GM19324 (cell line): ENCODE data around the gene PLRG1.

Experiments
- ATAC-seq: cut with Tn5 transposase; IDR thresholded peaks from one replicate; pipeline ENCODE4 v1.9.1; 2021; ENCODE audit warnings: mild to moderate bottlenecking, moderate library complexity; ENCODE audit not compliant: unreplicated experiment, low FRiP score

The PLRG1 gene

DNA sequence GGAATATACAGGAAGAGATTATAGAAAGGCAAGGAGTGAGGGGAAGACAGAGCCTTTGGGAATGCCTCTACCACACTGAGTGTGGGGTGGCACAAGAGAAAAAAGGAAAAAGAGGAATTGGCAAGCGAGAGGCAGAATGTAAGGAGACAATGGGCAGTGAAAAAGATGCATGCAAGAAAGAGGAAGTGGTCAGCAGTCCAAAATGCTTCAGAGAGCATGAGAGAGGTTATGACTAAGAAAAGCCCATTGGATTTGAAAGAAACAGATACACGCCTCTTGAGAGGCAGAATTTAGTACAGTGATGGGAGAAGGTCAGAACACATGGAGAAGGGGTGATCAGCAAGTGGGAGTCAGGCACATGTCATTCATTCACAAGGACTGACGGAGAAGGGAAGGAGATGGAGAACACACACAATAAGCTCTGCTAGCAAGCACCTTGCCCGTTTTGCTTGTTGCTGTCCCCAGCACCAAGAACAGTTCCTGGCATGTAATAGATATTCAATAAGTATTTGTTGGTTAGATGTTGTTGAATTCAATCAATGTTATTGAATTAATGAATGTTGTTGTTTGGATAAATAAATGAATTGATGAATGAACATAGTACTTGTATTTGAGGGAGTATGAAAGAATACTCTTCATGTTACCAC, 65.0 kb downstream of the PLRG1 start:
- peak; percentile 91 for ATAC-seq
